Thoracic aorta (tissue), 2 donors: Measurements from ENCODE around the gene USP32. TPM values are rescaled to one million over a fixed set of nuclear protein-coding genes. Genes with fewer than 3 reads are reported as not detected.

Experiments
- ATAC-seq: fragments of 150-250 bp; one replicate; pipeline ENCODE4 v1.8.0; 2017; ENCODE audit warnings: low read depth; ENCODE audit not compliant: insufficient number of reproducible peaks, low FRiP score
- DNase-seq: peaks from one replicate; pipeline ENCODE4 v3.0.0-alpha.2; 2020; ENCODE audit warnings: low spot score
- H3K27ac ChIP-seq, 2 donors: fragments of 200-600 bp; sonication (generic); 1 replicate in 1 of 2; 2 replicates in 1 of 2; pipeline ENCODE4 v1.5.1; 2016; ENCODE audit warnings: mild to moderate bottlenecking in 2 of 2, moderate library complexity in 2 of 2
- H3K27me3 ChIP-seq: fragments of 200-600 bp; sonication (generic); replicated peaks from 2 replicates; pipeline ENCODE4 v1.6.0; 2016; ENCODE audit warnings: mild to moderate bottlenecking; ENCODE audit not compliant: insufficient read depth
- H3K36me3 ChIP-seq: fragments of 200-600 bp; sonication (generic); one replicate; pipeline ENCODE4 v1.5.1; 2016
- H3K4me1 ChIP-seq, 2 donors: fragments of 200-600 bp; sonication (generic); 1 replicate in 1 of 2; 2 replicates in 1 of 2; pipeline versions ENCODE4 v1.5.1 to v1.6.0; 2016; ENCODE audit warnings: low read depth in 2 of 2, mild to moderate bottlenecking in 1 of 2; ENCODE audit not compliant: control insufficient read depth in 1 of 2
- H3K4me3 ChIP-seq: fragments of 200-600 bp; sonication (generic); 2 replicates; pipeline ENCODE4 v1.5.1; 2016; ENCODE audit warnings: mild to moderate bottlenecking
- H3K9me3 ChIP-seq: fragments of 200-600 bp; sonication (generic); 2 replicates; pipeline ENCODE4 v1.5.1; 2016
- total RNA-seq, 2 donors: library from RNA; depleted of rRNA; stranded (reverse); fragments of >200 nt; gene quantifications; one replicate each; pipeline versions ENCODE4 v1.1.0 to v1.2.3, GENCODE V29; 2016
- TF ChIP-seq, protein P1 (sequence below): fragments of 200-600 bp; sonication (generic); IDR thresholded peaks from one replicate; pipeline ENCODE4 v1.5.1; 2019; ENCODE audit warnings: antibody characterized with exemption

Gene USP32
- total RNA-seq, 2 donors from 2014 or later = 24.8 to 58.4 TPM

DNA sequence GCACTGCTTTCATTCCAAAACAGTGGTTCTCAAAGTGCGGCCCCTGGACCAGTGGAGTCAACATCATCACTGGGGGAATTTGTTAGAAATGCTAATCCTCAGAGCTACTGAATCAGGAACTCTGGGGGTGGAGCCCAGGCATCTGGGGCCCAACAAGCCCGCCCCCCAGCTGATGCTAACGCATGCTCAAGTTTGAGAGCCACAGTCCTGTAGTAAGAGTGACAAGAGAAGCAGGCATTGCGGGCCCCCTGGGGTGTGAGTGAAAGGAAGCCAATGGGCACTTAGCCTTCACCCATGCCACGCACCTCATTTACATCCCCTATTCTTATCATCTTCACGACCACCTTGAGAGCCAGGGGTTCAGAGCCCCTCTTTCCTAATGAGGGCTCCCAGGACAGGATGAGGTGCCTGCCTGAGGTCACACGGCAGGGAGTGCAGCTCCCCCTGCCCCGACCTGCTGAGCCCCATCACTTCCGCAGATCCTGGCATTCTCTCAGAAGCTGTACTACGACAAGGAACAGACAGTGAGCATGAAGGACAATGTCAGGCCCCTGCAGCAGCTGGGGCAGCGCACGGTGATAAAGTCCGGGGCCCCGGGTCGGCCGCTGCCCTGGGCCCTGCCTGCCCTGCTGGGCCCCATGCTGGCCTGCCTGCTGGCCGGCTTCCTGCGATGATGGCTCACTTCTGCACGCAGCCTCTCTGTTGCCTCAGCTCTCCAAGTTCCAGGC lies 233.0 kb downstream of the USP32 start:
- ATAC-seq (no peak), DNase-seq (no peak)
- TF ChIP-seq, protein P1, sequence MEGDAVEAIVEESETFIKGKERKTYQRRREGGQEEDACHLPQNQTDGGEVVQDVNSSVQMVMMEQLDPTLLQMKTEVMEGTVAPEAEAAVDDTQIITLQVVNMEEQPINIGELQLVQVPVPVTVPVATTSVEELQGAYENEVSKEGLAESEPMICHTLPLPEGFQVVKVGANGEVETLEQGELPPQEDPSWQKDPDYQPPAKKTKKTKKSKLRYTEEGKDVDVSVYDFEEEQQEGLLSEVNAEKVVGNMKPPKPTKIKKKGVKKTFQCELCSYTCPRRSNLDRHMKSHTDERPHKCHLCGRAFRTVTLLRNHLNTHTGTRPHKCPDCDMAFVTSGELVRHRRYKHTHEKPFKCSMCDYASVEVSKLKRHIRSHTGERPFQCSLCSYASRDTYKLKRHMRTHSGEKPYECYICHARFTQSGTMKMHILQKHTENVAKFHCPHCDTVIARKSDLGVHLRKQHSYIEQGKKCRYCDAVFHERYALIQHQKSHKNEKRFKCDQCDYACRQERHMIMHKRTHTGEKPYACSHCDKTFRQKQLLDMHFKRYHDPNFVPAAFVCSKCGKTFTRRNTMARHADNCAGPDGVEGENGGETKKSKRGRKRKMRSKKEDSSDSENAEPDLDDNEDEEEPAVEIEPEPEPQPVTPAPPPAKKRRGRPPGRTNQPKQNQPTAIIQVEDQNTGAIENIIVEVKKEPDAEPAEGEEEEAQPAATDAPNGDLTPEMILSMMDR = no peak
- Histone ChIP-seq H3K9me3 (no peaks in the 10 kb centered on the region), H3K4me3 (no peak overlapping the region), H3K27ac (no peak overlapping the region), H3K27me3 (no peaks in the 10 kb centered on the region), H3K4me1 (no peaks in the 10 kb centered on the region), H3K36me3 (no peaks in the 10 kb centered on the region)

DNA sequence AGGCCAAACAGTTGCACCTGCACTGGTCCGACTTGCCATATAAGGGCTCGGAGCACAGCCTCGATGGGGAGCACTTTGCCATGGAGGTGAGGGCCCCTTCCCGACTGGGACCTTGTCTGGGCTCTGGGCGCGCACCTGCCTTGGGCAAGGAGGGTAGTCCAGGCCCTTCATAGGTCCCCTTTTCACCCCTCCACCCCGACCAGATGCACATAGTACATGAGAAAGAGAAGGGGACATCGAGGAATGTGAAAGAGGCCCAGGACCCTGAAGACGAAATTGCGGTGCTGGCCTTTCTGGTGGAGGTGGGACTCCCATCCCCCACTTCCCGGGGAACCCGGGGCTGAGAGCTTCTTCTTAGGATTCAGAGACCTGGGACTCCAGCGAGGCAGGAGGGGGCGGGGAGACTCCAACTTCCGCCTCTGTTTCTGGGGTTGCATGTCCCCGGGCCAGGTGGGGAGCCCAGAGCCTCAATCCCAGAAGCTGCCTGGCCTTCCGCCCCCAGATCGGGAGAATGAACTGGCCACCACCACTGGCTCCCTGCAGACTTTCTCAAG lies 234.4 kb downstream of the USP32 start:
- ATAC-seq (no peak), DNase-seq (no peak)
- Histone ChIP-seq H3K36me3 (no peaks in the 10 kb centered on the region), H3K4me3 (no peak overlapping the region), H3K27ac (no peak overlapping the region), H3K4me1 (no peaks in the 10 kb centered on the region), H3K9me3 (no peaks in the 10 kb centered on the region), H3K27me3 (no peaks in the 10 kb centered on the region)
- TF ChIP-seq, protein P1 = no peak

DNA sequence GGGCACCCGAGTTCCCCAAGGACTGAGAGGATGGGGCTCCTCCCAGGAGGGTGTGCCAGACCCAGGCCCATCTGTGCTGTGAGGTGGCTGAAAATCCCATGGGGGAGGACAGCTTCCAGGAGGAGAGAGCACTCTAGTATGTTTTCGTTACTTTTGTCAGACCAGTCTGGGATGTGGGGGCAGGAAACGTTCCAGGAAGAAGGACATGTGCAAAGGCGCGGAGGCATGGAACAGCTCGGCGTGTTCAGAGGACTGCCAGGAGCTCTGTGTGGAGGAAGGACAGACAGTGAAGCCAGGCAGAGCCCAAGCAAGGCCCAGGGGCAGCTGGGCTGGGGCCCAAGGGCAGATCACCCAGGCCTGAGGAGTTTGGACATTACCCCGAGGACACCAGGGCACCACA lies 235.2 kb downstream of the USP32 start:
- no peak overlapping the region for H3K4me3 ChIP-seq
- TF ChIP-seq, protein P1 = no peak
- no peak overlapping the region for H3K27ac ChIP-seq
- no peak for ATAC-seq
- DNase-seq = no peak
- peaks cover 3% of the 10 kb centered on the region for H3K27me3 ChIP-seq
- H3K9me3 ChIP-seq = no peaks in the 10 kb centered on the region
- no peaks in the 10 kb centered on the region for H3K36me3 ChIP-seq
- H3K4me1 ChIP-seq = no peaks in the 10 kb centered on the region

DNA sequence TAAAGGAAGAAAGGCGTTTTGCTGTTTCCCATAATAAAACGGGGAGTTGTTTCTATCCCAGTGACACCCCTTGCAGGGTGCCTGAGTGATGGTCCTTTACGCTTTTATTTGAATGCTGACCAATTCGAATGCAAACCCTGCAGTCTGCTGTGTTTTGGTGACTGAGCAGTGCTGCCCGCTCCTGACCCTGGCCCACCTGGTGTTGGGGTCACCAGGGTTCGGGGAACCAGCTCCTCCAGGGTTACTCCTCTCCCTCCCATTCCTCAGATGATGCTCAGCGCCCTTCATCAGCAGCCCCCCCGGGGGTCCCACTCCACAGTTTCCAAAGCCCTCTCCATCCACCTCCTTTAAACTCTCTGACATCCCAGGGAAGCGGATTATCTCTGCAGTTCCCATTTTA lies 236.1 kb downstream of the USP32 start:
- H3K4me1 ChIP-seq = no peaks in the 10 kb centered on the region
- DNase-seq (no peak), ATAC-seq (no peak)
- H3K9me3 ChIP-seq = no peaks in the 10 kb centered on the region
- H3K4me3 ChIP-seq = no peak overlapping the region
- TF ChIP-seq, protein P1 = no peak
- H3K27ac ChIP-seq = no peak overlapping the region
- peaks cover 10% of the 10 kb centered on the region for H3K27me3 ChIP-seq
- H3K36me3 ChIP-seq = no peaks in the 10 kb centered on the region

DNA sequence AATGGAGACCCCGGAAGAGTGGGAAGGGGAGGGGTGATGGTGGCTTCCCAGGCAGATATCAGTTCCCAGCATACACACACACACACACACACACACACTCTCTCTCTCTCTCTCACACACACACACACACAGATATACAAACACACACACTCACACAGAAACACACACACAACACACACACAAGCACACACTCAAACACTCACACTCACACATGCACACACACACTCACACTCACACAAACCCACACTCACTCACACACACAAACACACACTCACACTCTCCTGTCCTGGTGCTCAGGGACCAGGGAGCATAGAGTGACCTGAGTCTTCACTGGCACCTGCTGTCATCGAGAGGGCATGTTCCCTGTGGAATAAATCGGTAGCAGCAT lies 236.5 kb downstream of the USP32 start:
- H3K4me3 ChIP-seq = no peak overlapping the region
- ATAC-seq = no peak
- H3K36me3 ChIP-seq = no peaks in the 10 kb centered on the region
- TF ChIP-seq, protein P1 = no peak
- peaks cover 10% of the 10 kb centered on the region for H3K27me3 ChIP-seq
- no peak for DNase-seq
- no peaks in the 10 kb centered on the region for H3K9me3 ChIP-seq
- H3K27ac ChIP-seq = no peak overlapping the region
- H3K4me1 ChIP-seq = no peaks in the 10 kb centered on the region
